ENCODE results near the gene SYNGAP1. TPM values are rescaled to one million over a fixed set of nuclear protein-coding genes. Genes with fewer than 3 reads are reported as not detected.

The SYNGAP1 gene
- polyA plus RNA-seq, 1 donor (not counting 4 experiments of a cell fraction or from before 2014, with no cell fraction given), result 2.1 TPM

GRCh38 chr6:33410050-33410710 lies 9.7 kb upstream of the SYNGAP1 start:
- peak overlapping the region; percentile 67 to 75 (median 72) for H3K4me3 ChIP-seq (ENCODE audit: control insufficient read depth in 2 of 3, extremely low read depth in 1 of 3, insufficient read depth in 2 of 3, low read depth in 1 of 3, low read length in 3 of 3)
- H3K36me3 ChIP-seq (ENCODE audit: control insufficient read depth in 2 of 2, extremely low read depth in 1 of 2, insufficient read depth in 2 of 2, low read length in 2 of 2), result peaks cover 17 to 48% of the 10 kb centered on the region in 2 experiments
- H3K4me1 ChIP-seq (ENCODE audit: control insufficient read depth, extremely low read depth, insufficient read depth, low read length), result peaks cover 12% of the 10 kb centered on the region
- H3K9me3 ChIP-seq (ENCODE audit: control insufficient read depth, low read depth, low read length), result no peaks in the 10 kb centered on the region
- no peaks in the 10 kb centered on the region for H4K20me1 ChIP-seq (ENCODE audit: control insufficient read depth, extremely low read depth, insufficient read depth, low read length)
- DNase-seq (ENCODE audit: low read depth, low spot score) (peak; percentile 78), FAIRE-seq (peak; percentile 46)
- no peaks in the 10 kb centered on the region for H3K27me3 ChIP-seq (ENCODE audit: control insufficient read depth, extremely low read depth, insufficient read depth, low read length)
- peak overlapping the region; percentile 83 for H3K27ac ChIP-seq (ENCODE audit: control insufficient read depth, insufficient read depth, low read length)
- peak overlapping the region; percentile 73 for H3K9ac ChIP-seq (ENCODE audit: control insufficient read depth, extremely low read depth, insufficient read depth, low read length)
- no peaks in the 10 kb centered on the region for H3K79me2 ChIP-seq (ENCODE audit: control insufficient read depth, insufficient read depth, low read length)
- H3K4me2 ChIP-seq (ENCODE audit: control insufficient read depth, extremely low read depth, insufficient read depth, low read depth, low read length), result peak overlapping the region; percentile 82
- peak overlapping the region; percentile 84 for H2AFZ ChIP-seq (ENCODE audit: control insufficient read depth, low read length)
- no peak for TF ChIP-seq EZH2 (IDR thresholded peaks at IDR 0.05; ENCODE audit: low read length)
- no peak for TF ChIP-seq CTCF (optimal IDR thresholded peaks at IDR 0.05 in 1 of 3, IDR thresholded peaks at IDR 0.05 in 1 of 3, conservative IDR thresholded peaks at IDR 0.05 in 1 of 3; ENCODE audit: extremely low read depth in 1 of 3, insufficient read depth in 2 of 3, low read length in 3 of 3)
- dilution Hi-C loops (cut with MboI; ENCODE audit: extremely low pct_ligation_motif_present, low sequenced_read_pairs), result no loop called here
- H3K9me1 ChIP-seq (ENCODE audit: control insufficient read depth, extremely low read depth, insufficient read depth, low read length), result no peaks in the 10 kb centered on the region

- Histone ChIP-seq H3K4me1 (ENCODE audit: control insufficient read depth, extremely low read depth, insufficient read depth, low read length) (peaks cover 15% of the 10 kb centered on the region), H3K79me2 (ENCODE audit: control insufficient read depth, insufficient read depth, low read length) (peaks cover 8% of the 10 kb centered on the region), H3K27me3 (ENCODE audit: control insufficient read depth, extremely low read depth, insufficient read depth, low read length) (no peaks in the 10 kb centered on the region), H3K9me1 (ENCODE audit: control insufficient read depth, extremely low read depth, insufficient read depth, low read length) (no peaks in the 10 kb centered on the region), H3K4me3 (ENCODE audit: control insufficient read depth in 2 of 3, extremely low read depth in 1 of 3, insufficient read depth in 2 of 3, low read depth in 1 of 3, low read length in 3 of 3) (peak within 1 kb of the TSS; percentile 67 to 75 (median 72)), H3K36me3 (ENCODE audit: control insufficient read depth in 2 of 2, extremely low read depth in 1 of 2, insufficient read depth in 2 of 2, low read length in 2 of 2) (peaks cover 22 to 51% of the 10 kb centered on the region in 2 experiments), H3K9ac (ENCODE audit: control insufficient read depth, extremely low read depth, insufficient read depth, low read length) (peak within 1 kb of the TSS; percentile 73), H4K20me1 (ENCODE audit: control insufficient read depth, extremely low read depth, insufficient read depth, low read length) (no peaks in the 10 kb centered on the region), H3K4me2 (ENCODE audit: control insufficient read depth, extremely low read depth, insufficient read depth, low read depth, low read length) (peak within 1 kb of the TSS; percentile 92), H3K27ac (ENCODE audit: control insufficient read depth, insufficient read depth, low read length) (peak within 1 kb of the TSS; percentile 83), H2AFZ (ENCODE audit: control insufficient read depth, low read length) (peak within 1 kb of the TSS; percentile 84), H3K9me3 (ENCODE audit: control insufficient read depth, low read depth, low read length) (no peaks in the 10 kb centered on the region)
- TF ChIP-seq CTCF (optimal IDR thresholded peaks at IDR 0.05 in 1 of 3, IDR thresholded peaks at IDR 0.05 in 1 of 3, conservative IDR thresholded peaks at IDR 0.05 in 1 of 3; ENCODE audit: extremely low read depth in 1 of 3, insufficient read depth in 2 of 3, low read length in 3 of 3) (no peak), EZH2 (IDR thresholded peaks at IDR 0.05; ENCODE audit: low read length) (no peak)
- no peak for FAIRE-seq
- DNase-seq (ENCODE audit: low read depth, low spot score), result no peak
- dilution Hi-C loops (cut with MboI; ENCODE audit: extremely low pct_ligation_motif_present, low sequenced_read_pairs), result no loop called here
Observed at GRCh38 chr6:33410711-33411631, 8.9 kb upstream of the SYNGAP1 start, which contains the start of gene PHF1. TSS of gene PHF1 (plus strand) at chr6:33411014. CDS start at chr6:33412264, 1,250 bp downstream.
